ENCODE data around the gene HSD3B1. TPM values are rescaled to one million over a fixed set of nuclear protein-coding genes. Genes with fewer than 3 reads are reported as not detected.
"Not testable (repeated sequence)": the region's sequence is repeated elsewhere in the genome, so short reads cannot be mapped to it uniquely, and the experiment has no call there.

The HSD3B1 gene
- total and polyA plus RNA-seq, 9 donors, result 0.06 to 69.2 TPM; not detected in 7

- intact Hi-C loops (cut with DNase I), result no loop called here
- Histone ChIP-seq H3K9me3 (no peaks in the 10 kb centered on the region), H3K36me3 (no peaks in the 10 kb centered on the region), H3K27me3 (no peaks in the 10 kb centered on the region), H3K4me1 (ENCODE audit: insufficient read depth) (peaks cover 1% of the 10 kb centered on the region), H3K27ac (no peak overlapping the region), H3K4me3 (no peak overlapping the region)
- 86 to 87% (median 87%) methylated on average over 5 of the region's 5 CpGs for WGBS, 3 donors
- DNase-seq, result no peak
- no peak for TF ChIP-seq EP300 (IDR thresholded peaks at IDR 0.05)
Observed at GRCh38 chr1:119515221-119515620, 8.2 kb downstream of the HSD3B1 start.

GRCh38 chr1:119516247-119516646, 9.2 kb downstream of the HSD3B1 start:
- no peaks in the 10 kb centered on the region for H3K27me3 ChIP-seq
- no peak for DNase-seq
- no peak overlapping the region for H3K4me3 ChIP-seq
- H3K36me3 ChIP-seq, result no peaks in the 10 kb centered on the region
- TF ChIP-seq CTCF (IDR thresholded peaks at IDR 0.05) (no peak), EP300 (IDR thresholded peaks at IDR 0.05) (no peak), POLR2A (IDR thresholded peaks at IDR 0.05) (no peak)
- no peaks in the 10 kb centered on the region for H3K9me3 ChIP-seq
- H3K4me1 ChIP-seq (ENCODE audit: insufficient read depth), result peaks cover 1% of the 10 kb centered on the region
- H3K27ac ChIP-seq, result no peak overlapping the region
- intact Hi-C loops (cut with DNase I), result no loop called here

- TF ChIP-seq POLR2A (IDR thresholded peaks at IDR 0.05) (no peak), EP300 (IDR thresholded peaks at IDR 0.05) (no peak), CTCF (IDR thresholded peaks at IDR 0.05) (no peak)
- intact Hi-C loops (cut with DNase I), result no loop called here
Observed at GRCh38 chr1:119516680-119517079, 9.7 kb downstream of the HSD3B1 start.

GRCh38 chr1:119517667-119518066, 10.7 kb downstream of the HSD3B1 start:
- H3K4me3 ChIP-seq; DNase-seq; H3K9me3 ChIP-seq; H3K36me3 ChIP-seq; intact Hi-C loops (cut with DNase I); H3K4me1 ChIP-seq (ENCODE audit: insufficient read depth); H3K27me3 ChIP-seq; H3K27ac ChIP-seq: not testable (repeated sequence)

More at GRCh38 chr1:119516680-119517079, 9.7 kb downstream of the HSD3B1 start:
- no peaks in the 10 kb centered on the region for H3K27me3 ChIP-seq
- H3K9me3 ChIP-seq, result no peaks in the 10 kb centered on the region
- WGBS, 3 donors, result 90 to 93% (median 92%) methylated on average over 5 of the region's 5 CpGs
- H3K4me1 ChIP-seq (ENCODE audit: insufficient read depth), result peaks cover 1% of the 10 kb centered on the region
- H3K27ac ChIP-seq, result no peak overlapping the region
- no peaks in the 10 kb centered on the region for H3K36me3 ChIP-seq
- H3K4me3 ChIP-seq, result no peak overlapping the region
- no peak for DNase-seq

GRCh38 chr1:119531606-119532323, 24.8 kb downstream of the HSD3B1 start:
- no peak overlapping the region for H3K4me3 ChIP-seq
- DNase-seq, result no peak

More at GRCh38 chr1:119531606-119532323, 24.8 kb downstream of the HSD3B1 start:
- intact Hi-C loops (cut with DNase I), result no loop called here
- H3K36me3 ChIP-seq, result no peaks in the 10 kb centered on the region
- H3K4me1 ChIP-seq (ENCODE audit: insufficient read depth), result no peaks in the 10 kb centered on the region
- 74 to 77% (median 77%) methylated on average over 2 of the region's 2 CpGs for WGBS, 3 donors
- H3K9me3 ChIP-seq, result peaks cover 0 to 2% of the 10 kb centered on the region in 2 donors
- no peak overlapping the region for H3K27ac ChIP-seq
- H3K27me3 ChIP-seq, result no peaks in the 10 kb centered on the region
- TF ChIP-seq EP300 (IDR thresholded peaks at IDR 0.05) (no peak), CTCF (IDR thresholded peaks at IDR 0.05) (no peak), POLR2A (IDR thresholded peaks at IDR 0.05) (no peak)
